SK-N-DZ (cell line): ENCODE data around the gene DDX41.

Experiments used
- DNase-seq: peaks from one replicate; pipeline ENCODE4 v3.0.0-alpha.2; 2015; ENCODE audit warnings: low spot score

The DDX41 gene

GRCh38 chr5:177469750-177470525 lies 46.8 kb downstream of the DDX41 start:
- no peak for DNase-seq

GRCh38 chr5:177468685-177469628 lies 47.8 kb downstream of the DDX41 start:
- DNase-seq = no peak

GRCh38 chr5:177468329-177468684 lies 48.5 kb downstream of the DDX41 start:
- DNase-seq = no peak

GRCh38 chr5:177467436-177467835 lies 49.3 kb downstream of the DDX41 start:
- DNase-seq = no peak

GRCh38 chr5:177466861-177467260 lies 49.9 kb downstream of the DDX41 start:
- DNase-seq = no peak

- no peak for DNase-seq
Observed at GRCh38 chr5:177465044-177465443, 51.7 kb downstream of the DDX41 start.

- DNase-seq = no peak
Observed at GRCh38 chr5:177462021-177462670, 54.6 kb downstream of the DDX41 start.
